H1 (cell line): ENCODE data around the gene HIC1.

Source experiments
- CEBPB ChIP-seq: IDR thresholded peaks from 2 replicates; pipeline ENCODE4 v1.6.1; 2012; ENCODE audit warnings: low read depth, low read length
- EP300 ChIP-seq, 2 experiments: IDR thresholded peaks; 1 replicate in 1 of 2; 2 replicates in 1 of 2; pipeline ENCODE4 v1.6.1; 2011 to 2012; ENCODE audit warnings: low read depth in 2 of 2, low read length in 2 of 2, mild to moderate bottlenecking in 2 of 2, borderline replicate concordance in 1 of 2, inconsistent platforms in 1 of 2, moderate library complexity in 1 of 2
- KDM4A ChIP-seq: IDR thresholded peaks from one replicate; pipeline ENCODE4 v1.7.1; 2012; ENCODE audit warnings: low read depth, mild to moderate bottlenecking, moderate library complexity, low read length, inconsistent platforms; ENCODE audit not compliant: severe bottlenecking
- MAFK ChIP-seq: IDR thresholded peaks from 2 replicates; pipeline ENCODE4 v1.6.1; 2012; ENCODE audit warnings: low read depth, mild to moderate bottlenecking, improper control_type of control experiment, low read length
- POLR2A ChIP-seq, 2 experiments: IDR thresholded peaks; 1 replicate in 1 of 2; 2 replicates in 1 of 2; pipeline ENCODE4 v1.6.1; 2011; ENCODE audit warnings: low read depth in 2 of 2, low read length in 2 of 2, mild to moderate bottlenecking in 2 of 2; ENCODE audit errors: control extremely low read depth in 1 of 2
- POLR2AphosphoS5 ChIP-seq: IDR thresholded peaks from 2 replicates; pipeline ENCODE4 v1.6.1; 2011; ENCODE audit warnings: low read depth, low read length
- RAD21 ChIP-seq, 2 experiments: IDR thresholded peaks in 1 of 2; conservative IDR thresholded peaks in 1 of 2; 2 replicates each; pipeline ENCODE4 v1.6.1; 2011; ENCODE audit warnings: low read depth in 2 of 2, low read length in 2 of 2, improper control_type of control experiment in 1 of 2, inconsistent platforms in 1 of 2, mild to moderate bottlenecking in 1 of 2, moderate library complexity in 1 of 2
- YY1 ChIP-seq: IDR thresholded peaks from 2 replicates; pipeline ENCODE4 v1.6.1; 2011; ENCODE audit warnings: low read depth, mild to moderate bottlenecking, low read length
- TF ChIP-seq, protein P1 (sequence below): IDR thresholded peaks from 2 replicates; pipeline ENCODE4 v1.6.1; 2011; ENCODE audit warnings: low read depth, mild to moderate bottlenecking, low read length; ENCODE audit not compliant: insufficient read depth
- TF ChIP-seq, protein P2 (sequence below), 3 experiments: IDR thresholded peaks; 1 replicate in 2 of 3; 2 replicates in 1 of 3; pipeline versions ENCODE4 v1.5.1 to v1.6.1; 2011; ENCODE audit warnings: low read length in 3 of 3, mild to moderate bottlenecking in 3 of 3, inconsistent platforms in 2 of 3, low read depth in 1 of 3, moderate library complexity in 1 of 3; ENCODE audit not compliant: insufficient read depth in 1 of 3; ENCODE audit errors: control extremely low read depth in 1 of 3

- TF ChIP-seq POLR2AphosphoS5 (no peak), KDM4A (no peak), POLR2A (IDR thresholded peaks at IDR 0.05; ENCODE audit: control extremely low read depth in 1 of 2, low read depth in 2 of 2, low read length in 2 of 2) (no peak), MAFK (no peak), RAD21 (IDR thresholded peaks at IDR 0.05 in 1 of 2, conservative IDR thresholded peaks at IDR 0.05 in 1 of 2; ENCODE audit: low read depth in 2 of 2, low read length in 2 of 2) (no peak), YY1 (no peak), CEBPB (no peak), EP300 (IDR thresholded peaks at IDR 0.05; ENCODE audit: borderline replicate concordance in 1 of 2, low read depth in 2 of 2, low read length in 2 of 2) (no peak)
- TF ChIP-seq, protein P1, sequence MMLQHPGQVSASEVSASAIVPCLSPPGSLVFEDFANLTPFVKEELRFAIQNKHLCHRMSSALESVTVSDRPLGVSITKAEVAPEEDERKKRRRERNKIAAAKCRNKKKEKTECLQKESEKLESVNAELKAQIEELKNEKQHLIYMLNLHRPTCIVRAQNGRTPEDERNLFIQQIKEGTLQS: no peak
- TF ChIP-seq, protein P2, sequence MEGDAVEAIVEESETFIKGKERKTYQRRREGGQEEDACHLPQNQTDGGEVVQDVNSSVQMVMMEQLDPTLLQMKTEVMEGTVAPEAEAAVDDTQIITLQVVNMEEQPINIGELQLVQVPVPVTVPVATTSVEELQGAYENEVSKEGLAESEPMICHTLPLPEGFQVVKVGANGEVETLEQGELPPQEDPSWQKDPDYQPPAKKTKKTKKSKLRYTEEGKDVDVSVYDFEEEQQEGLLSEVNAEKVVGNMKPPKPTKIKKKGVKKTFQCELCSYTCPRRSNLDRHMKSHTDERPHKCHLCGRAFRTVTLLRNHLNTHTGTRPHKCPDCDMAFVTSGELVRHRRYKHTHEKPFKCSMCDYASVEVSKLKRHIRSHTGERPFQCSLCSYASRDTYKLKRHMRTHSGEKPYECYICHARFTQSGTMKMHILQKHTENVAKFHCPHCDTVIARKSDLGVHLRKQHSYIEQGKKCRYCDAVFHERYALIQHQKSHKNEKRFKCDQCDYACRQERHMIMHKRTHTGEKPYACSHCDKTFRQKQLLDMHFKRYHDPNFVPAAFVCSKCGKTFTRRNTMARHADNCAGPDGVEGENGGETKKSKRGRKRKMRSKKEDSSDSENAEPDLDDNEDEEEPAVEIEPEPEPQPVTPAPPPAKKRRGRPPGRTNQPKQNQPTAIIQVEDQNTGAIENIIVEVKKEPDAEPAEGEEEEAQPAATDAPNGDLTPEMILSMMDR (IDR thresholded peaks at IDR 0.05; ENCODE audit: control extremely low read depth in 1 of 3, insufficient read depth in 1 of 3, low read depth in 1 of 3, low read length in 3 of 3): no peak
Measured at GRCh38 chr17:2033153-2033552, 21.8 kb upstream of the HIC1 start.
